ENCODE measurements around the gene SLC1A2.

Gene SLC1A2

GRCh38 chr11:35247863-35248262 lies 171.5 kb downstream of the SLC1A2 start:
- no peak for DNase-seq

- no peak for DNase-seq
These were observed 171.9 kb downstream of the SLC1A2 start for GRCh38 chr11:35247428-35247827.

- no peak for DNase-seq
These were observed 172.6 kb downstream of the SLC1A2 start for GRCh38 chr11:35246745-35247144.

GRCh38 chr11:35245786-35246185 lies 173.6 kb downstream of the SLC1A2 start:
- no peak for DNase-seq

GRCh38 chr11:35245056-35245455 lies 174.3 kb downstream of the SLC1A2 start:
- DNase-seq: no peak

- no peak for DNase-seq
These were observed 175.6 kb downstream of the SLC1A2 start for GRCh38 chr11:35243774-35244173.

GRCh38 chr11:35242412-35243242 lies 176.7 kb downstream of the SLC1A2 start:
- no peak for DNase-seq

GRCh38 chr11:35241531-35241930 lies 177.8 kb downstream of the SLC1A2 start:
- no peak for DNase-seq

- DNase-seq: no peak
These were observed 178.3 kb downstream of the SLC1A2 start for GRCh38 chr11:35241083-35241482.

- no peak for DNase-seq
These were observed 179.8 kb downstream of the SLC1A2 start for GRCh38 chr11:35239471-35240075.

GRCh38 chr11:35238882-35239281 lies 180.5 kb downstream of the SLC1A2 start:
- DNase-seq: no peak

GRCh38 chr11:35237860-35238715 lies 181.3 kb downstream of the SLC1A2 start:
- DNase-seq: peak in 18 of 58 donors; percentile 3 to 59 (median 15)

GRCh38 chr11:35237351-35237750 lies 182.0 kb downstream of the SLC1A2 start:
- DNase-seq: no peak

- no peak for DNase-seq
These were observed 182.7 kb downstream of the SLC1A2 start for GRCh38 chr11:35236667-35237003.

GRCh38 chr11:35235936-35236666 lies 183.3 kb downstream of the SLC1A2 start:
- DNase-seq: no peak

GRCh38 chr11:35235498-35235897 lies 183.9 kb downstream of the SLC1A2 start:
- no peak for DNase-seq

- no peak for DNase-seq
These were observed 184.2 kb downstream of the SLC1A2 start for GRCh38 chr11:35235157-35235468.

GRCh38 chr11:35234460-35235156 lies 184.8 kb downstream of the SLC1A2 start:
- no peak for DNase-seq

- DNase-seq: no peak
These were observed 185.8 kb downstream of the SLC1A2 start for GRCh38 chr11:35233518-35233917.

- no peak for DNase-seq
These were observed 186.4 kb downstream of the SLC1A2 start for GRCh38 chr11:35232891-35233330.

All from anterior cingulate cortex (tissue), 58 donors.